Activated T-helper 1 cell treated with anti-CD3 and anti-CD28 coated beads, Interleukin-12 subunit alpha, Interleukin-12 subunit beta, Interleukin-2, Interleukin-4 antibody, amounts not matched to agents 30 ng/mL and 10 ng/mL and 1 ng/mL, durations not matched to agents 14 hours and 24 hours and 36 hours (primary cell): ENCODE data around the gene GLYATL2. TPM values are rescaled to one million over a fixed set of nuclear protein-coding genes. Genes with fewer than 3 reads are reported as not detected.

Experiments
- DNase-seq: peaks from one replicate; pipeline ENCODE4 v3.0.0; 2021; ENCODE audit warnings: low spot score
- H3K27ac Mint-ChIP-seq: one replicate; pipeline ENCODE4 v1.8.0; 2021; ENCODE audit warnings: mild to moderate bottlenecking, mixed read lengths
- H3K27me3 Mint-ChIP-seq: one replicate; pipeline ENCODE4 v1.8.0; 2022; ENCODE audit warnings: mild to moderate bottlenecking, moderate library complexity, mixed read lengths; ENCODE audit not compliant: insufficient read depth
- H3K36me3 Mint-ChIP-seq: one replicate; pipeline ENCODE4 v1.8.0; 2021; ENCODE audit warnings: low read depth, mixed read lengths
- H3K4me1 Mint-ChIP-seq: one replicate; pipeline ENCODE4 v1.8.0; 2021; ENCODE audit warnings: low read depth, mixed read lengths
- H3K4me3 Mint-ChIP-seq: one replicate; pipeline ENCODE4 v1.8.0; 2021; ENCODE audit warnings: mild to moderate bottlenecking, moderate library complexity, mixed read lengths
- H3K9me3 Mint-ChIP-seq: one replicate; pipeline ENCODE4 v1.8.0; 2021; ENCODE audit warnings: mixed read lengths
- intact Hi-C: fragments of 100-400 bp; cut with micrococcal nuclease; formaldehyde crosslinking; loops from one replicate; pipeline ENCODE4 v1.15.1; 2024
- total RNA-seq: library from RNA; stranded (reverse); gene quantifications from 2 replicates; pipeline ENCODE4 v1.2.3, GENCODE V29; 2022

GLYATL2 gene
- total RNA-seq = not detected in 2 replicates

- Mint-ChIP-seq H3K4me3 (no peak within 1 kb of the TSS), H3K4me1 (no peaks in the 10 kb centered on the region), H3K9me3 (no peaks in the 10 kb centered on the region), H3K36me3 (no peaks in the 10 kb centered on the region), H3K27ac (no peak within 1 kb of the TSS), H3K27me3 (no peaks in the 10 kb centered on the region)
- DNase-seq = no peak
- intact Hi-C loops = no loop called here
These were observed at the start of gene GLYATL2 for GRCh38 chr11:58844361-58845005. Gene GLYATL2, minus strand, starts transcription at chr11:58844704. Its CDS starts 5,092 bp downstream, at chr11:58839612.

GRCh38 chr11:58893899-58894298, 49.4 kb upstream of the GLYATL2 start:
- no peak for DNase-seq
- no peak overlapping the region for H3K4me3 Mint-ChIP-seq
- no peaks in the 10 kb centered on the region for H3K4me1 Mint-ChIP-seq
- no peaks in the 10 kb centered on the region for H3K36me3 Mint-ChIP-seq
- H3K9me3 Mint-ChIP-seq = no peaks in the 10 kb centered on the region
- intact Hi-C loops = no loop called here
- peaks cover 8% of the 10 kb centered on the region for H3K27me3 Mint-ChIP-seq
- H3K27ac Mint-ChIP-seq = no peak overlapping the region

GRCh38 chr11:58888579-58888978, 44.1 kb upstream of the GLYATL2 start:
- no peak overlapping the region for H3K27ac Mint-ChIP-seq
- no peak for DNase-seq
- intact Hi-C loops = no loop called here
- H3K9me3 Mint-ChIP-seq = no peaks in the 10 kb centered on the region
- H3K27me3 Mint-ChIP-seq = peaks cover 6% of the 10 kb centered on the region
- no peak overlapping the region for H3K4me3 Mint-ChIP-seq
- H3K36me3 Mint-ChIP-seq = no peaks in the 10 kb centered on the region
- no peaks in the 10 kb centered on the region for H3K4me1 Mint-ChIP-seq

- no peak overlapping the region for H3K27ac Mint-ChIP-seq
These were observed 42.9 kb upstream of the GLYATL2 start for GRCh38 chr11:58887452-58887851.

GRCh38 chr11:58880625-58881024, 36.1 kb upstream of the GLYATL2 start:
- Mint-ChIP-seq H3K36me3 (no peaks in the 10 kb centered on the region), H3K27ac (no peak overlapping the region), H3K27me3 (no peaks in the 10 kb centered on the region), H3K4me3 (no peak overlapping the region), H3K4me1 (no peaks in the 10 kb centered on the region), H3K9me3 (no peaks in the 10 kb centered on the region)
- intact Hi-C loops = no loop called here
- no peak for DNase-seq

More at GRCh38 chr11:58887452-58887851, 42.9 kb upstream of the GLYATL2 start:
- Mint-ChIP-seq H3K4me3 (no peak overlapping the region), H3K36me3 (no peaks in the 10 kb centered on the region), H3K27me3 (peaks cover 6% of the 10 kb centered on the region), H3K9me3 (no peaks in the 10 kb centered on the region), H3K4me1 (no peaks in the 10 kb centered on the region)
- DNase-seq = no peak
- intact Hi-C loops = no loop called here

GRCh38 chr11:58880166-58880565, 35.7 kb upstream of the GLYATL2 start:
- H3K9me3 Mint-ChIP-seq = no peaks in the 10 kb centered on the region
- H3K4me1 Mint-ChIP-seq = no peaks in the 10 kb centered on the region
- no peak overlapping the region for H3K27ac Mint-ChIP-seq
- H3K4me3 Mint-ChIP-seq = no peak overlapping the region
- no peaks in the 10 kb centered on the region for H3K36me3 Mint-ChIP-seq
- intact Hi-C loops = no loop called here
- H3K27me3 Mint-ChIP-seq = no peaks in the 10 kb centered on the region
- no peak for DNase-seq

- no peaks in the 10 kb centered on the region for H3K27me3 Mint-ChIP-seq
- H3K4me1 Mint-ChIP-seq = no peaks in the 10 kb centered on the region
- no peak overlapping the region for H3K4me3 Mint-ChIP-seq
- DNase-seq = no peak
- peaks cover 1% of the 10 kb centered on the region for H3K36me3 Mint-ChIP-seq
- no peaks in the 10 kb centered on the region for H3K9me3 Mint-ChIP-seq
- intact Hi-C loops = no loop called here
- no peak overlapping the region for H3K27ac Mint-ChIP-seq
These were observed 23.1 kb upstream of the GLYATL2 start for GRCh38 chr11:58867556-58867955.

- intact Hi-C loops = no loop called here
- no peaks in the 10 kb centered on the region for H3K4me1 Mint-ChIP-seq
- peaks cover 2% of the 10 kb centered on the region for H3K27me3 Mint-ChIP-seq
- H3K4me3 Mint-ChIP-seq = no peak overlapping the region
- no peak for DNase-seq
- no peaks in the 10 kb centered on the region for H3K36me3 Mint-ChIP-seq
- H3K9me3 Mint-ChIP-seq = peaks cover 7% of the 10 kb centered on the region
- no peak overlapping the region for H3K27ac Mint-ChIP-seq
These were observed 22.3 kb upstream of the GLYATL2 start for GRCh38 chr11:58866788-58867187.

- Mint-ChIP-seq H3K27me3 (peaks cover 2% of the 10 kb centered on the region), H3K27ac (no peak overlapping the region), H3K36me3 (no peaks in the 10 kb centered on the region), H3K4me1 (no peaks in the 10 kb centered on the region), H3K9me3 (peaks cover 7% of the 10 kb centered on the region), H3K4me3 (no peak overlapping the region)
- no peak for DNase-seq
- intact Hi-C loops = no loop called here
These were observed 19.8 kb upstream of the GLYATL2 start for GRCh38 chr11:58864335-58864734.

- peaks cover 7% of the 10 kb centered on the region for H3K9me3 Mint-ChIP-seq
- no peak for DNase-seq
- H3K27me3 Mint-ChIP-seq = peaks cover 2% of the 10 kb centered on the region
- no peak overlapping the region for H3K4me3 Mint-ChIP-seq
- H3K27ac Mint-ChIP-seq = no peak overlapping the region
- H3K4me1 Mint-ChIP-seq = no peaks in the 10 kb centered on the region
- H3K36me3 Mint-ChIP-seq = no peaks in the 10 kb centered on the region
- intact Hi-C loops = no loop called here
These were observed 19.2 kb upstream of the GLYATL2 start for GRCh38 chr11:58863697-58864096.

GRCh38 chr11:58861533-58861932, 17.0 kb upstream of the GLYATL2 start:
- Mint-ChIP-seq H3K9me3 (peaks cover 7% of the 10 kb centered on the region), H3K4me3 (no peak overlapping the region), H3K36me3 (no peaks in the 10 kb centered on the region), H3K4me1 (no peaks in the 10 kb centered on the region), H3K27ac (no peak overlapping the region), H3K27me3 (peaks cover 2% of the 10 kb centered on the region)
- DNase-seq = no peak
- intact Hi-C loops = no loop called here

GRCh38 chr11:58856806-58857205, 12.3 kb upstream of the GLYATL2 start:
- intact Hi-C loops = no loop called here
- Mint-ChIP-seq H3K4me1 (no peaks in the 10 kb centered on the region), H3K9me3 (no peaks in the 10 kb centered on the region), H3K27ac (no peak overlapping the region), H3K36me3 (no peaks in the 10 kb centered on the region), H3K27me3 (peaks cover 2% of the 10 kb centered on the region), H3K4me3 (no peak overlapping the region)
- no peak for DNase-seq

GRCh38 chr11:58845386-58845785, 882 bp upstream of the GLYATL2 start:
- DNase-seq = no peak
- no peaks in the 10 kb centered on the region for H3K27me3 Mint-ChIP-seq
- H3K4me3 Mint-ChIP-seq = no peak overlapping the region
- no peaks in the 10 kb centered on the region for H3K4me1 Mint-ChIP-seq
- no peaks in the 10 kb centered on the region for H3K36me3 Mint-ChIP-seq
- H3K27ac Mint-ChIP-seq = no peak overlapping the region
- H3K9me3 Mint-ChIP-seq = no peaks in the 10 kb centered on the region
- intact Hi-C loops = no loop called here
